Measurements from ENCODE around the gene TNFRSF4.

- TF ChIP-seq CHD2 (IDR thresholded peaks at IDR 0.05; ENCODE audit: borderline replicate concordance, low read depth, low read length) (no peak), RB1 (IDR thresholded peaks at IDR 0.05; ENCODE audit: borderline replicate concordance) (no peak), SIN3A (IDR thresholded peaks at IDR 0.05; ENCODE audit: low read depth, low read length) (no peak), ZNF274 (IDR thresholded peaks at IDR 0.05; ENCODE audit: insufficient read depth, insufficient read length) (no peak), POLR2A (IDR thresholded peaks at IDR 0.05; ENCODE audit: low read depth, low read length) (no peak), NR2C2 (IDR thresholded peaks at IDR 0.05; ENCODE audit: borderline replicate concordance, control insufficient read depth, insufficient read length, low read depth) (no peak), ZNF384 (IDR thresholded peaks at IDR 0.05; ENCODE audit: borderline replicate concordance, low read depth, low read length) (no peak), EZH2 (IDR thresholded peaks at IDR 0.05; ENCODE audit: borderline replicate concordance, control insufficient read depth, low read depth, low read length) (no peak), CREB1 (IDR thresholded peaks at IDR 0.05; ENCODE audit: low read depth) (no peak), SMC3 (IDR thresholded peaks at IDR 0.05; ENCODE audit: borderline replicate concordance, low read length) (no peak), ZZZ3 (IDR thresholded peaks at IDR 0.05; ENCODE audit: control insufficient read depth, insufficient read length, low read depth) (no peak), EGR1 (IDR thresholded peaks at IDR 0.05; ENCODE audit: borderline replicate concordance in 1 of 2, low read depth in 2 of 2, low read length in 2 of 2) (no peak)
- TF ChIP-seq, protein P1, sequence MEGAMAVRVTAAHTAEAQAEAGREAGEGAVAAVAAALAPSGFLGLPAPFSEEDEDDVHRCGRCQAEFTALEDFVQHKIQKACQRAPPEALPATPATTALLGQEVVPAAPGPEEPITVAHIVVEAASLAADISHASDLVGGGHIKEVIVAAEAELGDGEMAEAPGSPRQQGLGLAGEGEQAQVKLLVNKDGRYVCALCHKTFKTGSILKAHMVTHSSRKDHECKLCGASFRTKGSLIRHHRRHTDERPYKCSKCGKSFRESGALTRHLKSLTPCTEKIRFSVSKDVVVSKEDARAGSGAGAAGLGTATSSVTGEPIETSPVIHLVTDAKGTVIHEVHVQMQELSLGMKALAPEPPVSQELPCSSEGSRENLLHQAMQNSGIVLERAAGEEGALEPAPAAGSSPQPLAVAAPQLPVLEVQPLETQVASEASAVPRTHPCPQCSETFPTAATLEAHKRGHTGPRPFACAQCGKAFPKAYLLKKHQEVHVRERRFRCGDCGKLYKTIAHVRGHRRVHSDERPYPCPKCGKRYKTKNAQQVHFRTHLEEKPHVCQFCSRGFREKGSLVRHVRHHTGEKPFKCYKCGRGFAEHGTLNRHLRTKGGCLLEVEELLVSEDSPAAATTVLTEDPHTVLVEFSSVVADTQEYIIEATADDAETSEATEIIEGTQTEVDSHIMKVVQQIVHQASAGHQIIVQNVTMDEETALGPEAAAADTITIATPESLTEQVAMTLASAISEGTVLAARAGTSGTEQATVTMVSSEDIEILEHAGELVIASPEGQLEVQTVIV (IDR thresholded peaks at IDR 0.05; ENCODE audit: borderline replicate concordance, partially characterized antibody), result no peak
- TF ChIP-seq, protein P2, sequence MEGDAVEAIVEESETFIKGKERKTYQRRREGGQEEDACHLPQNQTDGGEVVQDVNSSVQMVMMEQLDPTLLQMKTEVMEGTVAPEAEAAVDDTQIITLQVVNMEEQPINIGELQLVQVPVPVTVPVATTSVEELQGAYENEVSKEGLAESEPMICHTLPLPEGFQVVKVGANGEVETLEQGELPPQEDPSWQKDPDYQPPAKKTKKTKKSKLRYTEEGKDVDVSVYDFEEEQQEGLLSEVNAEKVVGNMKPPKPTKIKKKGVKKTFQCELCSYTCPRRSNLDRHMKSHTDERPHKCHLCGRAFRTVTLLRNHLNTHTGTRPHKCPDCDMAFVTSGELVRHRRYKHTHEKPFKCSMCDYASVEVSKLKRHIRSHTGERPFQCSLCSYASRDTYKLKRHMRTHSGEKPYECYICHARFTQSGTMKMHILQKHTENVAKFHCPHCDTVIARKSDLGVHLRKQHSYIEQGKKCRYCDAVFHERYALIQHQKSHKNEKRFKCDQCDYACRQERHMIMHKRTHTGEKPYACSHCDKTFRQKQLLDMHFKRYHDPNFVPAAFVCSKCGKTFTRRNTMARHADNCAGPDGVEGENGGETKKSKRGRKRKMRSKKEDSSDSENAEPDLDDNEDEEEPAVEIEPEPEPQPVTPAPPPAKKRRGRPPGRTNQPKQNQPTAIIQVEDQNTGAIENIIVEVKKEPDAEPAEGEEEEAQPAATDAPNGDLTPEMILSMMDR (IDR thresholded peaks at IDR 0.05 in 2 of 3, conservative IDR thresholded peaks at IDR 0.05 in 1 of 3; ENCODE audit: control insufficient read depth in 2 of 3, extremely low read depth in 1 of 3, insufficient read depth in 1 of 3, low read depth in 3 of 3, low read length in 3 of 3), result no peak
Measured at GRCh38 chr1:1217621-1218523, 3.9 kb upstream of the TNFRSF4 start.
